ENCODE measurements around the gene SURF6.

SURF6 gene

DNA sequence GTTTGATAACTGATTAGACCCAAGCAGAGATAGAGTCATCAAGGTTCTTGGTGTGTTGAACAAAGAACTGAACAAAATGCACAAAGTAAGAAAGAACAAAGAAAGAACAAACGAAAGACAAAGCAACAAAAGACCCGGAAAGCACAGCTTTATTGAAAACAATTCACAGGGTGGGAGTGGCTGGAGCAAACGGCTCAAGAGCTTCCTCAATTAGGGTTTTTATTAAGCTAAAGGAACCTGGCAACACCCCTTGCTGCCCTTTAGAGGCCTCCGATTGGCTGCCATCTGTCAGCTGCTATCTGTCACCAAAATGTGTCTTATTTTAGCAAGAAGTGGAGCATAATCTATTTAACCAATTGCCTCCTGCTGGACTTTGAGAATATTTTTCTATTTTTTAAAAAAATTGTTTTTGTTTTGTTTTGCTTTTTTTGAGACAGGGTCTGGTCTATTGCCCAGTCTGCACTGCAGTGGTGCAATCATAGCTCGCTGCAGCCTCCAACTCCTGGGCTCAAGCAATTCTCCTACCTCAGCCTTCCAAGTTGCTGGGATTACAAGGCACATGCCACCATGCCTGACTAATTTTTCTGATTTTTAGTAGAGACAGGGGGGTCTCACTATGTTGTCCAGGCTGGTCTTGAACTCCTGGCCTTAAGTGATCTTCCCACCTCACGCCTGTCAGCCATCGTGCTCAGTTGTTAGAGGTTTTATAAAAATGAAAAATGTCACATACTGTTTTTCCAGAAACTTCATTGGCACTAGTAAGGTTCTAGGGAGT, 53.3 kb downstream of the SURF6 start:
- DNase-seq = no peak

DNA sequence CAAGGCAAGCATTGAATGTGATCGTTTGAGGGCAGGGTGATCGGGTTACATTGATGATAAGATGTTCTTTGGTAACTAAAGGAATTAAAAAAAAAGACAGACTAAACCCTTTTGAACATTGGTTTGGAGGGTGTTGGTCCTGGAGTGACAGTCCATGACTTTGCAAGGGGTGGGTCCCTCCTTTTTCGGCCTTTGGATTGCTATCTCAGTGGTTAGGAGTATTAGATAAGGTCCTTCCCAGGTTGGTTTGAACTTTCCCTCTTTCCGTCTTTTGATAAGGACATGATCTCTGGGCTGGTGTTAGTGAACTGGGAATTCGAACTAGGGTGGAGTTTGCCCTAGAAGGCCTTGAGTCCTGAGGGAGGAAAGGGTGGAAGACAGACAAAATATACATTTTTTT, 55.6 kb downstream of the SURF6 start:
- DNase-seq = no peak

Data from cortex of kidney (tissue), 1 donor.